HG02852 (cell line): ENCODE measurements around the gene STK32C.
"Not testable (repeated sequence)": the region's sequence is repeated elsewhere in the genome, so short reads cannot be mapped to it uniquely, and the experiment has no call there.

Experiments used
- ATAC-seq: cut with Tn5 transposase; IDR thresholded peaks from one replicate; pipeline ENCODE4 v1.9.1; 2021; ENCODE audit warnings: mild to moderate bottlenecking, moderate library complexity; ENCODE audit not compliant: unreplicated experiment

STK32C gene

DNA sequence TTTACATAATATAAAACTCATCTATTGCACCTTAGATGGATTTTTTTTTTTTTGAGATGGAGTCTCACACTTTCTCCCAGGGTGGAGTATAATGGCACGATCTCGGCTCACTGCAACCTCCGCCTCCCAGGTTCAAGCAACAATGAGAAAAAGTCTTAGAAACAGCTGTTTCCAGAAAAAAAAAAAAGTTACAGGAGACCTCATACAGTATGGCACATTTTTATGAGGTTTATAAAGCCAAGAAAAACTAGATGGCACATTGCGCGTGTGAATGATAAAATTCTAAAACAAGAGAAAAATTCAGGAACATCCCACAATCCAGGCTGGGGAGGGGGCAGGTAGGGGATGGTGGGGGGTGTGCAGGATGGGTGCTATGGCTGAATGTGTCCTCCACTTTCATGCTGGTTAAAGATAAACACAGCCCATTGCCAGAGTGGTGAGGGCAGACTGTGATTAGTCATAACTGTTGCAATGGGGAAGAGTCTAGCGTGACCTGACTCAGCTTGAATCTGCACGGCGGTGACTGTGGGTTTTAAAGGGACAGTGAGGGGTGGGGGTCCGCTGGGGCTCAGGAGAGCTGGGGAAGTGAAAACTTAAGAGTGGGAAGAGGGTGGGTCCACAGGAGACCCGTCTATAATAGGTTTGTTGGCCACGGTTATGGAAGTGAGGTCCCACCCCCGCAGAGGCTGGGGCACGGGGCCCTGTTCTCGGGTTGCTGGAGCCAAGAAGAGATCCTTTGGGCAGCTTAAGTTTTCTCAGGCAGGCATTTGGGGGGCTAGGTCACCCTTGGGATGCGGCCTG is 12.3 kb upstream of the STK32C start:
- peak; percentile 97 for ATAC-seq

DNA sequence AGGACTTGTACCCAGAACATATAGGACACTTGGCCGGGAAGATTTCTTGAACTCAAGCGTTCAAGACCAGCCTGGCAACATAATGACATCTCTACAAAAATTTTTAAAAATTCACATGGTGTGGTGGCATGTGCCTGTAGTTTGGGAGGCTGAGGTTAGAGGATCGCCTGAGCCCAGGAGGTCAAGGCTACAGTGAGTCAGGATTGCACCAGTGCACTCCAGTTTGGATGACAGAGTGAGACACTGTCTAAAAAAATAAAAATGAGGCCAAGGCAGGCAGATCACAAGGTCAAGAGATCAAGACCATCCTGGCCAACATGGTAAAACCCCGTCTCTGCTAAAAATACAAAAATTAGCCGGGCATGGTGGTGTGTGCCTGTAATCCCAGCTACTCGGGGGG is 9.7 kb upstream of the STK32C start:
- ATAC-seq: not testable (repeated sequence)

DNA sequence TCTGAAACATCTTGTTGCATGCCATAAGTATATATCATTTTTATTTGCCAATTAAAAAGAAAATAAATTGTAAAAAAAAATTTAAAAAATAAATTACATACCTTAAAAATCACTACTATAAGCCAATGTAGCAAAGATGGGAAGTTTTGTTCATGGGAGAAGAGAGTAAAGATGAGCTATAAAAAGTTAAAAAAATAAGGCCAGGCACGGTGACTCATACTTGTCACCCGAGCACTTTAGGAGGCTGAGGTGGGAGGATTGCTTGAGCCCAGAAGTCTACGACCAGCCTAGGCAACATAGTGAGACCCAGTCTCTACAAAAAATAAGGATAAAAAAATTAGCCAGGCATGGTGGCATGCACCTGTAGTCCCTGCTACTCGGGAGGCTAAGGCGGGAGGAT is 8.4 kb upstream of the STK32C start:
- no peak for ATAC-seq

GRCh38 chr10:132314881-132315280 is 7.1 kb upstream of the STK32C start:
- ATAC-seq: not testable (repeated sequence)

DNA sequence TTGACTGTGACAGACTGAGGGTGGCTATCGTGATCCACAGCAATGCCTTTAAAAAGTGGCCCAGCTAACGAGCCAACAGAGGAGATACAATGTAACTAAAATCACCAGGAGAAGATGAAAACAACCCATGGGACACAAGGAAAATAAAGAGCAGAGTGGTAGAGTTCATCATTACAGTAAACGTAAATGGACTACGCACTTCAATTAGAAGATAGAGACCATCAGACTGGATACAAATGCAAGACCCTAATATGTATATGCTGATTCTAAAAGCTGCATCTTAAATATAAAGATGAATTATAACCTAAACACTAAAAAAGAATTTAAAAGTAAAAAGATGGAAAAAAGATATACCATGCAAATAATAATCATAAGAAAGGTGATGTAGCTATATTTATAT is 6.6 kb upstream of the STK32C start:
- ATAC-seq: no peak

DNA sequence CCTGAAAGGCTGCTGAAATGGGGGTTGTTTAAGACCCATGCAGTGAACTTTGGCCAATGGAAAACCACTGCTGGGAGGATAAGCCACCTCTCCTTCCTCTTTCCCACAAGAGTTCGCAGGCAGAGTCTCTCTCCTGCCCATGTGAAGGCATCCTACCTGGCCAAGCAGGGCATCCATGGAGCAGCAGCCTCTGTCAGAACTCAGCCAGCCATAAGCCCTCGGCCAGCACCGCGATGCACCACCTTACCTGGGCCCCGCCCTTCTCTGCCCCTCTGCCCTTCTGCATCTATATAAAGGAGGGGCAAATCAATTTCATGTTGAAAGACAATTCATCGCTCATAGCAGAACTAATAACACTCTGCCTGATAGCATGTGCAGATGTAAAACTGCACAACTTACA is 6.1 kb upstream of the STK32C start:
- ATAC-seq: no peak

- no peak for ATAC-seq
These were observed 5.6 kb upstream of the STK32C start for GRCh38 chr10:132313305-132313704.

GRCh38 chr10:132311338-132311939 is 3.7 kb upstream of the STK32C start:
- ATAC-seq: no peak

- no peak for ATAC-seq
These were observed 3.1 kb upstream of the STK32C start for GRCh38 chr10:132310701-132311337.

DNA sequence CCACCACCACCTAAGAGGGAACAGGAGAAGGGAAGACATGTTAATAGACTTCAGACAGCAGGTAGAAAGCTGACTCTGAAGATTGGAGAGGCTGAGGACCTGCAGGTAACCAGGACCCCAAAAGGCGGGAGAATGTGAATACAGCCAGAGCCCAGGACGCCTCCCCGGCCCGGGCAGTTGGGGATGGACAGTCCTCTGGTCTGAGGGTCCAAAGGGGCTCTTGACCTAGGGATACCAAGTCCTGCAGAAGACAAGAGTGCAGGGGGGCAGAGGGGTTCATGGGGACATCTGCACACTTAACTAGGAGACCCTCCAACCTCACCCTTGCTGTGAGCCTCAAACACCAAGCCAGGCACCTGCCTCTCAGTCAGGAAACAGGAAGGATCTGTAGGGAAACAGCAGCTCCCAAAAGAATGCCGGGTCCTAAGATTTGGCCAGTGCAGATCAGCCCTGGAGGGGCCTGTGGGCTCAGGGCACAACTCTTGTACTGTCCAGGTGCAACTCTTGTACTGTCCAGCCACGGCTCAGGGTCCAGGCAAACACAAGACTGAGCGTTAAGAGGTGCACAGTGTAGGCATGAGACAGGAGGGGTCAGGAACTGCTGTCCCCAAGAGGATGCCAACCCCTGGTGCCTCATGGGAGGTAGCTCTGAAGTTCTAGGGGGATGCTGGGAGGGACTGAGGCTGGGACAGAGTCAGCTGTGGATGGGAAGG is 2.3 kb upstream of the STK32C start:
- no peak for ATAC-seq

- ATAC-seq: no peak
These were observed 1.7 kb upstream of the STK32C start for GRCh38 chr10:132309471-132309865.

DNA sequence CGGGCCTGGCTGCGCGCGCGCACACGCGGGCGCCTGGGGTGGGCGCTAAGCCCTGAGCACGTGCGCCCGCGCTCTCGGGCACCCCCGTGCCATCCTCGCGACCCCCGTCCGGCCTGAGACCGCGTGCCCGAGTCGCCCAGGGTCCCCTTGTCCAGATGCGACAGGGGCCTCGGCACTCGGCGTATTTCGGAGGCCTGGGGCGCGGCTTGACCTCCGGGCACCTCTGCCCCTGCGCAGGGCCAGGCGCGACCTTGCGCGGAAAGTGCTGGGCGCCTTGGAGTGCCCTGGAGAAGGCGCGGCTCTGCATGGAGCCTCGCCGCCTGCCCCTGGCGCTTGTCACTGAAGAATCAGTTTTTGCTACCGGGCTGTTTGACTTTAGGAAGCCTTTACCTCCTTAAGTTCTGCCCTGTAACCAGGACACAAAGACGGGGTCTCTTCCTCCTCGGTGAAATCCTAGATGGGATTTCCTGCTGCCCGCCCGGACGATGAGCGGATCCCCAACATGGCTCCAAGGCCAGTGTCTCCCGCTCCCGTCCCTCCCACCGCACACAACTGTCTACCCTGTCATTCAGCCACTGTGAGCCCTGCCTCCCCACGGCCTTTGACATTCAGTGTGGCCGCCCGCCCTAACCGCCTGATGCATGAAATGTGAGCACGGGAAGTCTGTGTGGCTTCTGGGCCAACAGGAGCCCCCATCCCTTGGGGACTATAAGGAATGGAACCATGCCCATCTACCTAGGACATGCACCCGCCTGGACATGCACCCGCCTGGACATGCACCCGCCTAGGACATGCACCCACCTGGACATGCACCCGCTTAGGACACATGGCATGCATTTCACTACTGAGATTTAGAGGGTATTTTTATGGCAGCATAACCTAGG is 1.1 kb upstream of the STK32C start:
- ATAC-seq: no peak

DNA sequence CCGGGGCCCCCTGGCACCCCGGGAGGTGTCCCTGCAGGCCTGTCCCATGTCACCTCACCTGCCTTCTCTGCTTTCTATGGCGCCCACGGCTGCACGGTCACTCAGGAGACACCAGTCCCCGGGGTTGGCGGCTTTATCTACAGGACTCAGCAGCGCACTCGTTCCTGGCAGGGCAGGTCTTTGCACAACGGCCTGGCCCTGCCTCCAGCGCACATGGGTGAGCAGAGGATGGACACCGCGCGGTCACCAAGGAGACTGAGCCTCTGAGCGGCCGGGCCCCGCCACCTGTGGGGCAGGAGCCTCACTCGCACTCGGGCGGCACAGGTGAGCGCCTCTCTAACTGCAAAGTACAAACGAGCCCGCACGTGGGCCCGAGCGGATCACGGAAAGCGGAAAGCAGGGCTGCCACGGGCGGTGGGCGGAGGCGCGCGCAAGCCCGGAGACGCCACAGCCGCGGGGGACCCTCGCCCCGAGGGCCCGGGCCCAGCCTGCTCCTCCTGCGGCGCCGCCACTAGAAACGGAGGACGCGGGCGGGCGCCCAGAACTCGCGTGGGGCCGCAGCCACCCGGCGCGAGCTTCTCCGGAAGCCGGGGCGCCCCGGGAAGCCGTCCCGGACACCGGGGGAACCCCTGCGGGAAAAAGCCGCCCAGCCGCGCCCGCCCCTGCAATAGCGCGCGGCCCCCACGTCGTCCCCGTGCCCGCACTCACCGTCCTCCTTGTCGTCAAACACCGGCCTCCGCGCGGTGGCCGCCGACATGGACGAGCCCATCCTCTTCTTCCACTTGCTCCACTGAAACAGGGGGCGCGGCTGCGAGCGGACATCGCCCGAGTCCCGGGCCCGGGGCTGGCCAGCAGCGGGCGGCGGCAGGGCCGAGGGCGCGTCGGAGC is 642 bp downstream of the STK32C start:
- ATAC-seq: peak; percentile 3

- no peak for ATAC-seq
These were observed 1.4 kb downstream of the STK32C start for GRCh38 chr10:132306343-132306685.

GRCh38 chr10:132305654-132306342 is 2.0 kb downstream of the STK32C start:
- no peak for ATAC-seq

- no peak for ATAC-seq
These were observed 2.8 kb downstream of the STK32C start for GRCh38 chr10:132304756-132305509.

DNA sequence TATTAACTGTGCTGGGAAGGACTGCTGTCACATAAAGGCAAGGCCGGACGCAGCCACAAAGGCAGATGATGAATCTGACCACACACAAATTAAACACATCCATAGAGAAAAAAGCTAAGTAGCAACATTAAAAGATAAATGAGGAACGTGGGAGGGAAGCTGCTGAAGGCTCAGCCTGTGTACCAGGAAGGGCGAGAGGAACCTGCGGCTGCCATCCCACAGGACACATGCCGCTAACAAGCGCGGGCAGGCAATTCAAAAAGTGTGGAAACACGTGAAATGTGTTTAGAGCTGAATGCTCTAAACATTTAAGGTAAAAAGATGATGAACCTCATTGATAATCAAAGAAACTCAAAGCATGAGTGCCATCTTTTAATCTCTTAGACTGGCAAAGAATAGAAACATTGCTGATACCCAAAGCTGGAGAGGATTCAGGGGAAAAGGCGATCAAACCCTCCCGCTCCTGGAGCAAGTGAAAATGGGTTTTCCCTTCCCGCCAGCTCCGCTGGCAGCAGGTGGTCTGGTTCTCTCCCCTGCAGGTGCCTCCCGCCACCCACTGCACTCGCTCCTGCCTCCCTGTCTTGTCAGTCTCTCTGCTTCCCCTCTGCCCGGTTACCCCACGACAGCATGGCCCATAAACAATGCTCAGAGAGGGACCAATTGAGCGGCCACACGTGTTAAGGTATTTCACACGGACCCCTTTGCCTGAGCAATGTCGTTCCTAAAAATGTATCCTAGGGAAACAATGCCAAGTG is 4.2 kb downstream of the STK32C start:
- no peak for ATAC-seq
